RWPE2 (cell line): ENCODE measurements around the gene ABCG2.

Experiments
- ATAC-seq: fragments of 200-7000 bp; cut with Tn5 transposase; 3 replicates; pipeline ENCODE4 v1.9.1; 2021; ENCODE audit warnings: low read depth
- DNase-seq: peaks from one replicate; pipeline ENCODE4 v3.0.0-alpha.2; 2020; ENCODE audit warnings: low spot score
- H3K27ac ChIP-seq: fragments of 450-650 bp; 2 replicates; pipeline ENCODE4 v1.5.1; 2017; ENCODE audit warnings: mild to moderate bottlenecking; ENCODE audit not compliant: poor library complexity, severe bottlenecking
- H3K27me3 ChIP-seq: fragments of 250-450 bp; sonication (Bioruptor Pico); 2 replicates; pipeline ENCODE4 v1.5.1; 2021; ENCODE audit warnings: mild to moderate bottlenecking, moderate library complexity; ENCODE audit not compliant: insufficient read depth, poor library complexity, severe bottlenecking
- H3K36me3 ChIP-seq: fragments of 250-450 bp; sonication (Bioruptor Pico); 2 replicates; pipeline ENCODE4 v1.5.1; 2020; ENCODE audit warnings: low read depth, mild to moderate bottlenecking, moderate library complexity
- H3K4me1 ChIP-seq: fragments of 250-450 bp; sonication (Bioruptor Pico); 2 replicates; pipeline ENCODE4 v1.5.1; 2021; ENCODE audit warnings: mild to moderate bottlenecking, moderate library complexity; ENCODE audit not compliant: insufficient read depth, poor library complexity, severe bottlenecking
- H3K4me3 ChIP-seq: fragments of 250-450 bp; sonication (Bioruptor Pico); 2 replicates; pipeline ENCODE4 v1.5.1; 2021; ENCODE audit warnings: mild to moderate bottlenecking, moderate library complexity; ENCODE audit not compliant: severe bottlenecking
- H3K9me3 ChIP-seq: fragments of 250-450 bp; sonication (Bioruptor Pico); 2 replicates; pipeline ENCODE4 v1.5.1; 2021; ENCODE audit warnings: mild to moderate bottlenecking, moderate library complexity; ENCODE audit not compliant: severe bottlenecking
- TF ChIP-seq, protein P1 (sequence below): fragments of 450-650 bp; IDR thresholded peaks from one replicate; pipeline ENCODE4 v1.5.1; 2017; ENCODE audit warnings: mild to moderate bottlenecking, moderate library complexity; ENCODE audit not compliant: poor library complexity, severe bottlenecking

ABCG2 gene

DNA sequence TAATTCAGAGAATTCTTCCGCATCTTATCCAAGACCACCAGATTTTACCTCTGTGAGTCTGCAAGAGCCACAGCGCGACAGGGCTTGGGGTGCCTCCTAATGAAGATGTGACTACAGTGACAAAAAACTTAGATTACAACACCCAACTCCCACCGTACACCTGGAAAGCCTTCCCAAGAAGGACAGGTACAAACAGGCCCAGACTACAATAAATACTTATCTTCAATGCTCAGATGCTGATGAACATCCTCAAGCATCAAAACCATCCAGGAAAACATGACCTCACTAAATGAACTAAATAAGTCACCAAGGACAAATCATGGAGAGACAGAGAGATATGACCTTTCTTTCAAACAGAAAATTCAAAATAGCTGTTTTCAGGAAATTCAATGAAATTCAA lies 20.8 kb upstream of the ABCG2 start:
- no peak for DNase-seq
- TF ChIP-seq, protein P1, sequence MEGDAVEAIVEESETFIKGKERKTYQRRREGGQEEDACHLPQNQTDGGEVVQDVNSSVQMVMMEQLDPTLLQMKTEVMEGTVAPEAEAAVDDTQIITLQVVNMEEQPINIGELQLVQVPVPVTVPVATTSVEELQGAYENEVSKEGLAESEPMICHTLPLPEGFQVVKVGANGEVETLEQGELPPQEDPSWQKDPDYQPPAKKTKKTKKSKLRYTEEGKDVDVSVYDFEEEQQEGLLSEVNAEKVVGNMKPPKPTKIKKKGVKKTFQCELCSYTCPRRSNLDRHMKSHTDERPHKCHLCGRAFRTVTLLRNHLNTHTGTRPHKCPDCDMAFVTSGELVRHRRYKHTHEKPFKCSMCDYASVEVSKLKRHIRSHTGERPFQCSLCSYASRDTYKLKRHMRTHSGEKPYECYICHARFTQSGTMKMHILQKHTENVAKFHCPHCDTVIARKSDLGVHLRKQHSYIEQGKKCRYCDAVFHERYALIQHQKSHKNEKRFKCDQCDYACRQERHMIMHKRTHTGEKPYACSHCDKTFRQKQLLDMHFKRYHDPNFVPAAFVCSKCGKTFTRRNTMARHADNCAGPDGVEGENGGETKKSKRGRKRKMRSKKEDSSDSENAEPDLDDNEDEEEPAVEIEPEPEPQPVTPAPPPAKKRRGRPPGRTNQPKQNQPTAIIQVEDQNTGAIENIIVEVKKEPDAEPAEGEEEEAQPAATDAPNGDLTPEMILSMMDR, result no peak
- no peaks in the 10 kb centered on the region for H3K36me3 ChIP-seq
- no peak overlapping the region for H3K4me3 ChIP-seq
- no peaks in the 10 kb centered on the region for H3K9me3 ChIP-seq
- no peaks in the 10 kb centered on the region for H3K27me3 ChIP-seq
- peaks cover 9% of the 10 kb centered on the region for H3K4me1 ChIP-seq
- 0 out of 3 replicates have a peak, but pooled peaks have one; percentile 20 for ATAC-seq
- peak overlapping the region; percentile 24 for H3K27ac ChIP-seq

- H3K4me1 ChIP-seq, result peaks cover 9% of the 10 kb centered on the region
- TF ChIP-seq, protein P1, result no peak
- peak; percentile 30; the same call in 2 of the 3 replicates for ATAC-seq
- DNase-seq, result no peak
- H3K4me3 ChIP-seq, result no peak overlapping the region
- H3K9me3 ChIP-seq, result no peaks in the 10 kb centered on the region
- no peaks in the 10 kb centered on the region for H3K36me3 ChIP-seq
- no peaks in the 10 kb centered on the region for H3K27me3 ChIP-seq
- peak overlapping the region; percentile 24 for H3K27ac ChIP-seq
These were observed 20.3 kb upstream of the ABCG2 start for GRCh38 chr4:88178626-88179231.

GRCh38 chr4:88177983-88178625 lies 19.7 kb upstream of the ABCG2 start:
- Histone ChIP-seq H3K4me3 (no peak overlapping the region), H3K27me3 (no peaks in the 10 kb centered on the region), H3K36me3 (no peaks in the 10 kb centered on the region), H3K27ac (peak overlapping the region; percentile 24), H3K4me1 (peaks cover 9% of the 10 kb centered on the region), H3K9me3 (no peaks in the 10 kb centered on the region)
- ATAC-seq (peak; percentile 99), DNase-seq (no peak)
- TF ChIP-seq, protein P1, result no peak

DNA sequence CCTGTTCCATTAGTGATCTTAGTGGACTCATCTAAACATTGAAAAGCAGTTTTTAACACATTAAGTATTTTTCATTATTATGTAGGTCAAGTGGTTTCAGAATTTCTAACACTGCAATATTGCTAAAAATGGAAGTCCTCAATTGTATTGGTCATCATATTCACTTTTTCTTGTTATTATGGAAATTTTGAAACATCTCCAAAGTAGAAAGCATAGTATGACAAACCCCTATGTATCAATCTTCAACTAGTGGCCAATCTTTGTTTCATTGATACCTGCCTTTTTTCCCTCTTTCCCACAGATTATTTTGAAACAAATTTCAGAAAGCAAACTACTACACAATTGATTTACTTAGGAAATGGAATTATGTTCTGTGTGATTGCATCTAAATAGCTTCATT lies 14.5 kb upstream of the ABCG2 start:
- Histone ChIP-seq H3K9me3 (no peaks in the 10 kb centered on the region), H3K27ac (no peak overlapping the region), H3K4me3 (no peak overlapping the region), H3K4me1 (peaks cover under 1% of the 10 kb centered on the region), H3K27me3 (no peaks in the 10 kb centered on the region), H3K36me3 (no peaks in the 10 kb centered on the region)
- no peak for ATAC-seq
- DNase-seq, result no peak
- TF ChIP-seq, protein P1, result no peak

DNA sequence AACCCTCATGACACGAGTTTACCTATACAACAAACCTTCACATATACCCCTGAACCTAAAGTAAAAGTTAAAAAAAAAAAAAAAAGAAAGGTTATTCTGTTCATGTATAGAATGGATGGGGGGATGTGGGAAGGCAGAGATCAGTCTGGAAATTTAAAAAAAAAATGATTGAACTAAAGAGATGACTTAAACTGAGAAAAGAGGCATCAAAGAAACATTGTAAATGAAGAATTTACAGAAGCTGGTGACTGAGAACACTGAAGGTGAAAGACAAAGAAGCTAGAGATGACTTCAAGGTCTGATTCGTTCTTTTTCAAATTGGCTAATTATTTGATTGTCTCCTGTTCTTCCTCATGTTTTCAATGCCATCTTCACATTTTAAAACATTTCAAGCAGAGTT lies 12.8 kb upstream of the ABCG2 start:
- no peak for ATAC-seq

More for the DNA sequence above, 12.8 kb upstream of the ABCG2 start:
- H3K36me3 ChIP-seq, result no peaks in the 10 kb centered on the region
- no peak overlapping the region for H3K27ac ChIP-seq
- no peak for DNase-seq
- no peaks in the 10 kb centered on the region for H3K4me1 ChIP-seq
- no peak overlapping the region for H3K4me3 ChIP-seq
- TF ChIP-seq, protein P1, result no peak
- H3K9me3 ChIP-seq, result no peaks in the 10 kb centered on the region
- no peaks in the 10 kb centered on the region for H3K27me3 ChIP-seq
